Gastroesophageal sphincter (tissue), 4 donors: ENCODE results near the gene FRMD4B. TPM values are rescaled to one million over a fixed set of nuclear protein-coding genes. Genes with fewer than 3 reads are reported as not detected.
"Not testable (repeated sequence)": the region's sequence is repeated elsewhere in the genome, so short reads cannot be mapped to it uniquely, and the experiment has no call there.

Experiments used
- ATAC-seq: fragments of 150-250 bp; one replicate; pipeline ENCODE4 v1.9.1; 2016; ENCODE audit warnings: mild to moderate bottlenecking, moderate library complexity
- H3K27ac ChIP-seq, 4 donors: fragments of 200-600 bp; sonication (generic) in 3 of 4; 1 replicate in 3 of 4; 2 replicates in 1 of 4; pipeline ENCODE4 v1.5.1; 2016 to 2019
- H3K27me3 ChIP-seq: fragments of 200-600 bp; sonication (generic); one replicate; pipeline ENCODE4 v1.5.1; 2019
- H3K36me3 ChIP-seq, 2 donors: fragments of 200-600 bp; sonication (generic); one replicate each; pipeline ENCODE4 v1.5.1; 2019; ENCODE audit warnings: control low read depth in 1 of 2
- H3K4me1 ChIP-seq, 3 donors: fragments of 200-600 bp; sonication (generic); 1 replicate in 2 of 3; 2 replicates in 1 of 3; pipeline ENCODE4 v1.5.1; 2016 to 2019; ENCODE audit warnings: control low read depth in 2 of 3
- H3K4me3 ChIP-seq, 2 donors: fragments of 200-600 bp; sonication (generic); one replicate each; pipeline ENCODE4 v1.5.1; 2019; ENCODE audit warnings: mild to moderate bottlenecking in 1 of 2, moderate library complexity in 1 of 2
- H3K9me3 ChIP-seq, 3 donors: fragments of 200-600 bp; sonication (generic); one replicate each; pipeline ENCODE4 v1.5.1; 2017 to 2019; ENCODE audit warnings: control low read depth in 2 of 3
- EP300 ChIP-seq: sonication (generic); formaldehyde crosslinking; IDR thresholded peaks from one replicate; pipeline ENCODE4 v1.6.1; 2017; ENCODE audit warnings: antibody characterized with exemption, mild to moderate bottlenecking
- POLR2A ChIP-seq, 2 donors: fragments of 450-650 bp; IDR thresholded peaks; one replicate each; pipeline ENCODE4 v1.6.1; 2017; ENCODE audit warnings: antibody characterized with exemption in 2 of 2, mild to moderate bottlenecking in 2 of 2, moderate library complexity in 1 of 2
- POLR2AphosphoS5 ChIP-seq: sonication (generic); formaldehyde crosslinking; IDR thresholded peaks from one replicate; pipeline ENCODE4 v1.6.1; 2017; ENCODE audit warnings: antibody characterized with exemption
- WGBS, 2 donors: methylation state at CpG; one replicate each; pipeline ENCODE4 v1.1.5; 2018; ENCODE audit warnings: low coverage in 1 of 2; 5-methylcytosine and 5-hydroxymethylcytosine counted together
- total RNA-seq, 4 donors: library from RNA; depleted of rRNA; stranded (reverse); fragments of >200 nt; gene quantifications; one replicate each; pipeline ENCODE4 v1.1.0, GENCODE V29; 2016
- TF ChIP-seq, protein P1 (sequence below), 4 experiments: fragments of 200-600 bp in 2 of 4; fragments of 450-650 bp in 2 of 4; sonication (generic) in 1 of 4; IDR thresholded peaks; one replicate each; pipeline ENCODE4 v1.5.1; 2017 to 2019; ENCODE audit warnings: antibody characterized with exemption in 4 of 4, mild to moderate bottlenecking in 2 of 4, moderate library complexity in 2 of 4

The FRMD4B gene
- total RNA-seq, 4 donors from 2014 or later, result 7.1 to 22.3 (median 19.8) TPM

- Histone ChIP-seq H3K4me1 (peaks cover 0 to 20% (median 3%) of the 10 kb centered on the region in 3 donors), H3K27ac (no peak overlapping the region), H3K27me3 (no peaks in the 10 kb centered on the region), H3K4me3 (no peak overlapping the region), H3K36me3 (no peaks in the 10 kb centered on the region), H3K9me3 (no peaks in the 10 kb centered on the region)
- WGBS, 2 donors, result 89% methylated on average over 1 of the region's 1 CpG; no CpG with 5 or more reads in 1 of the 2 donors
- ATAC-seq, result no peak
- TF ChIP-seq EP300 (no peak), POLR2AphosphoS5 (no peak)
Observed at GRCh38 chr3:69323941-69324340, 61.9 kb downstream of the FRMD4B start.

DNA sequence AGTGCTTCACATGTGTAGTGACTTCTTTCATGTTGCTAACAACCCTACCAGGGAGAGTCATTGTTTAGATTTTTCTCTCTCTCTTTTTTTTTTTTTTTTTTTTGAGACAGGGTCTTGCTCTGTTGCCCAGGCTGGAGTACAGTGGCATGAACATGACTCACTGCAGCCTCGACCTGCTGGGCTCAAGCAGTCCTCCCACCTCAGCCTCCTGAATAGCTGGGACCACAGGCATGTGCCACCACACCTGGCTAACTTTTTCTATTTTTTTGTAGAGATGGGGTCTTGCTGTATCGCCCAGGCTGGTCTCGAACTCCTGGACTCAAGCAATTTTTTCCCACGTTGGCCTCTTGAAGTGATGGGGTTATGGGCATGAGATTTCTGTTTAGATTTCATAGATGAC is 63.4 kb downstream of the FRMD4B start:
- 74 to 100% methylated on average over 3 to 4 of the region's 4 CpGs for WGBS, 2 donors

GRCh38 chr3:69322158-69322509 is 63.8 kb downstream of the FRMD4B start:
- Histone ChIP-seq H3K27ac (peak overlapping the region in 1 of 4 donors; percentile 13), H3K4me1 (peaks cover 0 to 6% (median 3%) of the 10 kb centered on the region in 3 donors), H3K36me3 (no peaks in the 10 kb centered on the region), H3K4me3 (no peak overlapping the region), H3K9me3 (no peaks in the 10 kb centered on the region), H3K27me3 (no peaks in the 10 kb centered on the region)
- TF ChIP-seq, protein P1, sequence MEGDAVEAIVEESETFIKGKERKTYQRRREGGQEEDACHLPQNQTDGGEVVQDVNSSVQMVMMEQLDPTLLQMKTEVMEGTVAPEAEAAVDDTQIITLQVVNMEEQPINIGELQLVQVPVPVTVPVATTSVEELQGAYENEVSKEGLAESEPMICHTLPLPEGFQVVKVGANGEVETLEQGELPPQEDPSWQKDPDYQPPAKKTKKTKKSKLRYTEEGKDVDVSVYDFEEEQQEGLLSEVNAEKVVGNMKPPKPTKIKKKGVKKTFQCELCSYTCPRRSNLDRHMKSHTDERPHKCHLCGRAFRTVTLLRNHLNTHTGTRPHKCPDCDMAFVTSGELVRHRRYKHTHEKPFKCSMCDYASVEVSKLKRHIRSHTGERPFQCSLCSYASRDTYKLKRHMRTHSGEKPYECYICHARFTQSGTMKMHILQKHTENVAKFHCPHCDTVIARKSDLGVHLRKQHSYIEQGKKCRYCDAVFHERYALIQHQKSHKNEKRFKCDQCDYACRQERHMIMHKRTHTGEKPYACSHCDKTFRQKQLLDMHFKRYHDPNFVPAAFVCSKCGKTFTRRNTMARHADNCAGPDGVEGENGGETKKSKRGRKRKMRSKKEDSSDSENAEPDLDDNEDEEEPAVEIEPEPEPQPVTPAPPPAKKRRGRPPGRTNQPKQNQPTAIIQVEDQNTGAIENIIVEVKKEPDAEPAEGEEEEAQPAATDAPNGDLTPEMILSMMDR (IDR thresholded peaks at IDR 0.05), result no peak
- TF ChIP-seq EP300 (no peak), POLR2A (IDR thresholded peaks at IDR 0.05) (no peak), POLR2AphosphoS5 (no peak)
- no peak for ATAC-seq
- 59 to 94% methylated on average over 2 to 4 of the region's 4 CpGs for WGBS, 2 donors

More for the DNA sequence above, 63.4 kb downstream of the FRMD4B start:
- H3K4me3 ChIP-seq, ATAC-seq, H3K27ac ChIP-seq, H3K4me1 ChIP-seq, H3K27me3 ChIP-seq, H3K36me3 ChIP-seq, H3K9me3 ChIP-seq: not testable (repeated sequence)

- H3K36me3 ChIP-seq, result no peaks in the 10 kb centered on the region
- H3K27ac ChIP-seq, result peak overlapping the region in 3 of 4 donors; percentile 42 to 58 (median 49)
- ATAC-seq, result no peak
- TF ChIP-seq, protein P1 (IDR thresholded peaks at IDR 0.05), result no peak
- TF ChIP-seq EP300 (no peak), POLR2AphosphoS5 (no peak), POLR2A (IDR thresholded peaks at IDR 0.05) (no peak)
- H3K27me3 ChIP-seq, result no peaks in the 10 kb centered on the region
- no peaks in the 10 kb centered on the region for H3K9me3 ChIP-seq
- H3K4me3 ChIP-seq, result no peak overlapping the region
- H3K4me1 ChIP-seq, result peaks cover 0 to 3% (median 0%) of the 10 kb centered on the region in 3 donors
- 73 to 81% methylated on average over 5 to 7 of the region's 9 CpGs for WGBS, 2 donors
Observed at GRCh38 chr3:69321301-69322157, 64.4 kb downstream of the FRMD4B start.

DNA sequence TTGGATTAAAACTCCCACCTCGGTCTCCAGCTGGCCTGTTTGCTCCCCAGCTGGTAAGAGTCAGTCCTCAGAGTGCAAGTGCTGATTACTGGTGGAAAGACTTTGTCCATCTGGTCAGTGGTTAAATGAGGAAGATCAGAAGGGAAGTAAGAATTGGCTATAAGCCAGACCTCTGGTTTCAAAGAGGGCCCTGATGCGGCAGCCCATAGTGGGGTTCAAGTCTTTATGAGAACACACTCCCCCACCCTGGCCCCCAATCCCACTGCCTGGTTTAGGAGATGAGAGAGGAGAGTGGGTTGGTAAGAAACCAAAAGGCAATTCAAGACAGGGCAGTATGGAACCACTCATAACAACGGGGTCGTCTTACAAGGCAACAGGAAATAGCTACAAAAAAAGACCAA is 65.0 kb downstream of the FRMD4B start:
- peaks cover 0 to 3% (median 0%) of the 10 kb centered on the region in 3 donors for H3K4me1 ChIP-seq
- WGBS, 2 donors, result 60 to 79% methylated on average over 2 to 4 of the region's 4 CpGs
- H3K4me3 ChIP-seq, result no peak overlapping the region
- no peaks in the 10 kb centered on the region for H3K27me3 ChIP-seq
- no peaks in the 10 kb centered on the region for H3K9me3 ChIP-seq
- TF ChIP-seq POLR2AphosphoS5 (peak; percentile 14), EP300 (no peak), POLR2A (IDR thresholded peaks at IDR 0.05) (peak in 1 of 2 donors; percentile 15)
- TF ChIP-seq, protein P1 (IDR thresholded peaks at IDR 0.05), result no peak
- H3K36me3 ChIP-seq, result no peaks in the 10 kb centered on the region
- peak overlapping the region in 3 of 4 donors; percentile 42 to 58 (median 49) for H3K27ac ChIP-seq
- ATAC-seq, result peak; percentile 65

GRCh38 chr3:69319652-69320051 is 66.2 kb downstream of the FRMD4B start:
- Histone ChIP-seq H3K4me1 (peaks cover 0 to 3% (median 0%) of the 10 kb centered on the region in 3 donors), H3K27ac (peak overlapping the region in 1 of 4 donors; percentile 58), H3K27me3 (no peaks in the 10 kb centered on the region), H3K36me3 (no peaks in the 10 kb centered on the region), H3K4me3 (no peak overlapping the region), H3K9me3 (no peaks in the 10 kb centered on the region)
- no peak for ATAC-seq
- WGBS, 2 donors, result 69 to 78% methylated on average over 4 of the region's 4 CpGs
- TF ChIP-seq POLR2A (IDR thresholded peaks at IDR 0.05), result no peak
- TF ChIP-seq, protein P1 (IDR thresholded peaks at IDR 0.05), result no peak
- TF ChIP-seq EP300, result no peak
- TF ChIP-seq POLR2AphosphoS5, result no peak
